ACC112 (cell line): Measurements from ENCODE around the gene MYO5A.

Experiments used
- H2AFZ ChIP-seq: fragments of 200-600 bp; sonication (generic); one replicate; pipeline ENCODE4 v1.6.0; 2017; ENCODE audit warnings: antibody characterized with exemption, low read length; ENCODE audit not compliant: unreplicated experiment
- H3K27ac ChIP-seq: fragments of 200-600 bp; sonication (generic); 2 replicates; pipeline ENCODE4 v1.5.1; 2014; ENCODE audit warnings: low read depth, mild to moderate bottlenecking, antibody characterized with exemption, low read length, moderate library complexity
- H3K27me3 ChIP-seq: fragments of 200-600 bp; sonication (generic); 2 replicates; pipeline ENCODE4 v1.6.1; 2014; ENCODE audit warnings: mild to moderate bottlenecking, antibody characterized with exemption, low read length, moderate library complexity, mixed read lengths; ENCODE audit not compliant: insufficient read depth
- H3K36me3 ChIP-seq: fragments of 200-600 bp; sonication (generic); 2 replicates; pipeline ENCODE4 v1.6.1; 2016; ENCODE audit warnings: mild to moderate bottlenecking, antibody characterized with exemption, low read length, moderate library complexity, mixed read lengths; ENCODE audit not compliant: insufficient read depth
- H3K4me1 ChIP-seq: fragments of 200-600 bp; sonication (generic); one replicate; pipeline ENCODE4 v1.6.1; 2016; ENCODE audit warnings: low read length, mixed read lengths; ENCODE audit not compliant: insufficient read depth, unreplicated experiment, control insufficient read depth
- H3K4me3 ChIP-seq: fragments of 200-600 bp; sonication (generic); 2 replicates; pipeline ENCODE4 v1.5.1; 2014; ENCODE audit warnings: mild to moderate bottlenecking, low read depth, low read length
- H3K79me2 ChIP-seq: fragments of 200-600 bp; sonication (generic); one replicate; pipeline ENCODE4 v1.6.0; 2016; ENCODE audit warnings: low read length; ENCODE audit not compliant: control insufficient read depth, unreplicated experiment, insufficient read depth

The MYO5A gene

DNA sequence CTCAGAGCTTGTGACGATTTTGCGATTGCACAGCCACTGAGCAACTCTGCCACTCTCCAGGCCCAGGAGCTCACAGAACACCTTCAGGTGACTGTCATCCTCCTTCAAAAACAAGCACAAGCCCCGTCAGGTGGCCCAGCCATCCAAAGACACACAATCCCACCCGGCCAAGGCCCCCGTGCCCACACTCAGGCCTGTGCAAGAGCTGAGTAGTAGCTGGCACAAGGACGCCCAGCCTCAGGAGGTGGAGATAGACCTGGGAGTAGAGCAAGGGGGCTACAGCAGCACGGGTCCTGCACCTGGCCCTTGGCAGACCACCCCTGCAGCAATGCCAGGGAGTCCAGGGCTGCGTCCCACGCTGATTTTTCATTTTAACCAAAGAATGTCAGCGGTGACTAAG, 267.7 kb downstream of the MYO5A start:
- H3K4me1 ChIP-seq = peaks cover 32% of the 10 kb centered on the region
- H3K27me3 ChIP-seq = peaks cover 9% of the 10 kb centered on the region
- no peak overlapping the region for H3K27ac ChIP-seq
- no peak overlapping the region for H3K4me3 ChIP-seq
- no peaks in the 10 kb centered on the region for H3K36me3 ChIP-seq
- H3K79me2 ChIP-seq = no peaks in the 10 kb centered on the region
- no peak overlapping the region for H2AFZ ChIP-seq

GRCh38 chr15:52259503-52259902, 269.2 kb downstream of the MYO5A start:
- H2AFZ ChIP-seq = no peak overlapping the region
- H3K4me3 ChIP-seq = no peak overlapping the region
- H3K27me3 ChIP-seq = peaks cover 5% of the 10 kb centered on the region; the same call in 1 of the 2 replicates
- no peak overlapping the region for H3K27ac ChIP-seq
- no peaks in the 10 kb centered on the region for H3K36me3 ChIP-seq
- H3K79me2 ChIP-seq = no peaks in the 10 kb centered on the region
- H3K4me1 ChIP-seq = peaks cover 47% of the 10 kb centered on the region

DNA sequence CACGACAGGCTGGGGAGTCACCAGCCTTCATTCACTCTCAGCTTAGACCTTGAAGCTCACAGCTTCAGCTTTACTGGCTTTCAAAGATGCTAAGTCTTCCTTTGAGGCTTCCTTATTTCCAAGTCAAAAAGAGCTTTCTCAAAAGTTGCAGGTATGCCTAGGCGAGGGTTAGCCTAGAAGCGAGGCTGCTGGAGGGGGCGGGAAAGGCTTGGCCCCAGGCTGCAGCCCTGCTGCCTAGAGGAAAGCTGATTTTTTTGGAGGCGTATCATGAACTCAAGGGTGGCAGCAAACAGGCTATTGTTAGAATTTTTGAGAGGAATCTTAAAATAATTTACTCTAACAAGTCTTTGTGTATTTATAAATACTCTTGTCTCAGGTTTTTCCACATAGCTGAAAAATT, 270.2 kb downstream of the MYO5A start:
- Histone ChIP-seq H3K79me2 (no peaks in the 10 kb centered on the region), H2AFZ (no peak overlapping the region), H3K4me1 (peaks cover 56% of the 10 kb centered on the region), H3K4me3 (no peak overlapping the region), H3K27me3 (no peaks in the 10 kb centered on the region), H3K36me3 (no peaks in the 10 kb centered on the region), H3K27ac (no peak overlapping the region)

DNA sequence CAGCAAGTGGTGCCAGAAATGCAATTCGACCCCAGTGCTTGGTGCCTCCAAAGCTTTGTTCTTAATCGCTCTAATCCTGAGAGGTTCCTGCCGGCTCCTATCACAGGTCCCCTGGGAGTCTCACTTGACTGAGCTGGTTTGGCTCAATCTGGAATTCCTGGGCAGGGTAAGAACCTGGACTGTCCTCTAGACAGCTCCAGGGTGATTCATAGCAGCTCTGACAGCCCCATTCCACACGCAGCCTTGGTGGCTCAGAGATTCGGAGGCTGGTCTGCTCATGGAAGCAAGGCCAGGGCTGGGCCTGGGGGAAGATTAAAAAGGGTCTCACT, 271.0 kb downstream of the MYO5A start:
- Histone ChIP-seq H3K27me3 (no peaks in the 10 kb centered on the region), H3K4me1 (peaks cover 63% of the 10 kb centered on the region), H3K4me3 (no peak overlapping the region), H2AFZ (no peak overlapping the region), H3K36me3 (no peaks in the 10 kb centered on the region), H3K79me2 (no peaks in the 10 kb centered on the region), H3K27ac (no peak overlapping the region)
